GM18507 (cell line): ENCODE results near the gene PAIP2B.
A peak's percentile ranks its signal among the peaks of the same experiment; 100 is the strongest.

ENCODE experiments used
- DNase-seq: peaks from one replicate; pipeline ENCODE4 v3.0.0; 2011; ENCODE audit warnings: low read depth; ENCODE audit not compliant: insufficient read length; ENCODE audit errors: extremely low spot score
- FAIRE-seq: peaks from 2 replicates; lab custom pipeline; 2011; peaks lifted over from hg19 to GRCh38; lab: Jason Lieb, UNC

The PAIP2B gene

GRCh38 chr2:71156573-71156972, 70.3 kb downstream of the PAIP2B start:
- no peak for FAIRE-seq

DNA sequence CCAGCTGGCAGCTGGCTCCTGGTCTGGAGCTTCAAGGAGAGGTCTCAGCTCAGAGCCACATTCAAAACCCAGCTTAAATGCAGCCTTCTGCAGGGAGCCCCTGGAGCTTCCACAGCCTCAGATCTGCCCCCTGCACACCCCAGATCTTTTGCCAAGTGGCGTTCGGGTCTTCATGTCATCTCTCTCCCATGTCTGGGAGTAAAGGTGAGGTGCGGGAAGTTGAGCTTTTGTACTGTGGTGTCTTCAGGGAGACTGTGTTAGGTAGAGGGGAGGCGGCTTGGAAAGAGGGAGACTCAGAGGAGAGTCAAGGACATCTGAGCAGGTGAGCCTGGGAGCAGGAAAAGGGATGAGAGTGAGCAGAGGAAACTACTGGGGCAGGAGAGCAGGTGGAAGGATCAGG, 71.1 kb downstream of the PAIP2B start:
- FAIRE-seq (no peak), DNase-seq (no peak)

More at GRCh38 chr2:71156573-71156972, 70.3 kb downstream of the PAIP2B start:
- no peak for DNase-seq

GRCh38 chr2:71154798-71155197, 72.1 kb downstream of the PAIP2B start:
- FAIRE-seq (peak; percentile 77), DNase-seq (peak; percentile 32)

DNA sequence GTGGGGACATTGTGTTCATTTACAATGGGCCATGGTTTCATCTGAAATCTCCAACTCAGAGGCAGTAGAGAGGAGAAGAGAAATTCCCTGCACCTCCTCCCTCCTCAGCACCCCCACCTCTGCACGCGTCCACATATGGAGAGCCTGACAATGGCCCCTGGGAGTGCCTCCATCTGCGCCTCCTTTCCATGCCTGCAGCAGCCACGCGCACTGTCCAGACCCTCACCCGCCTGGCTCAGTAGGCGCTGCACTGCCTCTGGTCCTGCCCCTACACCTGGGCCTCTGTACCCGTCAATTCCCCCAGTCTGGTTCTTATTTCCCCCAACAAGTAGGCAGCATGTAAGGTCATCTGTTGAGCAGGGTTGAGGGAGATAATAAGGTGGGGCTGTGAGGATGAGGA, 72.6 kb downstream of the PAIP2B start:
- FAIRE-seq, result no peak
- DNase-seq, result no peak

DNA sequence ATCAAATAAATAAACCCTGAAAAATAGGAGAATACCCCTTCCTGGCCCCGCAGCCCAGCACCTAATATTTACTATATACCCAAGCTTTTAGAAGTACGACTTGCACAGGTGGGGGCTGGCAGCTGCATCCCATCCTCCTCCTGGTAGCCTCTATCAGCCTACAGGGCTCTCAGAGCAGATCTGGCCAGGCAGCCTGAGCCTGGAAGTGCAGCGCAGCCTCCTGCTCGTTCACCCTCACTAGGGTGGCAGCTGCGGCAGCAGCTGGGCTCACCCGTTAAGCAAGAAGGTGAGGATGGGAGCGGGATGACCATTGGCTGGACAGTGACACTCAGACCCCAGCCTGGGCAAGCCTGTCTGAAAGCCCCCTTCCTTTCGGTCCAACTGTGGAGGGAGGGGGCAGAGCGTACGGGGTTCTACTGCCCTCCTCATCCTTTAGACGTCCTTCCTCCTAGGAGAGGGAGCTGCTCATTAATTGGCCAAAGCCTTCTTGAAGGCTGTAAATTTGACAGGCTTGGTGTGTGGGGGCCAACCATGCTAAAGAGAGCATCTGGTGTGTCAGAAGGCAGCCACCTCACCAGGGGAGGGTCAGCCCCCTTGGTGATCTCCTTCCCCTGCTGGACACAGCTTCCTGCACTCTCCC, 73.2 kb downstream of the PAIP2B start:
- no peak for FAIRE-seq

GRCh38 chr2:71151620-71152019, 75.3 kb downstream of the PAIP2B start:
- DNase-seq, result no peak
- FAIRE-seq, result no peak

More for the DNA sequence above, 73.2 kb downstream of the PAIP2B start:
- DNase-seq, result no peak

GRCh38 chr2:71150082-71150816, 76.7 kb downstream of the PAIP2B start:
- DNase-seq (no peak), FAIRE-seq (no peak)

DNA sequence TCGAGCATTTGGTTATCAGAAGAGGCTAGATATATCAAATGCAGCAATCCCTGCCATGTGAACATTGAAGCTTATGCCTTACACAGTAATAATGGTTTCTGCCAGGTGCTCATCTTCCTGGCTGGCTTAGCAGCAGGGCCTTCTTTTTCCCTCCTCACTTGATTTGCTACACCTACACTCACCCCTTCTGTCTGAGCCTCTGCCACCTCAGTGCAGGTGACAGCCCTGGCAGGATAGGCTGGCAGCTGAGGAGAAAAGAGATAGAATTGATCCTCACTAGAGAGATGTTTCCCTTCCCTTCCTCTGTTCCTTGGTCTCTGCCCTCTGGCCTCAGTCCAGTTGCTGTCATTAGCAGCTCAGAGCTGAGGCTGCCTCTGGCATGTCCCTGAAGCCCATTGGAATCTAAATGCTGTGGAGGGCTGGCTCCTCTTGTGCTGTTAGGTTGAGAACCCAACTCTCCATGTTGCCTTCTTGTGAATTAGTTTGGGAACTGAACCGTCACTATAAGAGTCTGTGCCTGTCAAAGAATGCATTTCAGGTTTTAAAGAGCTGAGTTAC, 78.3 kb downstream of the PAIP2B start:
- FAIRE-seq (no peak), DNase-seq (no peak)

DNA sequence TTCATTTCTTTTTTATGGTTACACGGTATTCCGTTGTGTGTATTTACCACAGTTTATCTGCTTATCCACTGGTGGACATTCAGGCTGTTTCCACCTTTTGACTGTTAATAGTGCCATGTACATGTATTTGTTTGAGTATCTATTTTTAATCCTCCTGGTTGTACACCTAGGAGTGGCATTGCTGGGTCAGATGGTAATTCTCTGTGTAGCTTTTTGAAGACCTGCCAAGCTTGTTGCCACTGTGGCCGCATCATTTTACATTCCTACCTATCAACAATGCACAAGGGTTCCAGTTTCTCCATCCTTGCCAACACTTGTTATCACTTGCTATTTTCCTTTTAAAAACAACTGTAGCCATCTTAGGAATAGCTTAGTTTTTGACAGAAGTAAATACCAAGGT, 83.1 kb downstream of the PAIP2B start:
- DNase-seq (no peak), FAIRE-seq (no peak)

DNA sequence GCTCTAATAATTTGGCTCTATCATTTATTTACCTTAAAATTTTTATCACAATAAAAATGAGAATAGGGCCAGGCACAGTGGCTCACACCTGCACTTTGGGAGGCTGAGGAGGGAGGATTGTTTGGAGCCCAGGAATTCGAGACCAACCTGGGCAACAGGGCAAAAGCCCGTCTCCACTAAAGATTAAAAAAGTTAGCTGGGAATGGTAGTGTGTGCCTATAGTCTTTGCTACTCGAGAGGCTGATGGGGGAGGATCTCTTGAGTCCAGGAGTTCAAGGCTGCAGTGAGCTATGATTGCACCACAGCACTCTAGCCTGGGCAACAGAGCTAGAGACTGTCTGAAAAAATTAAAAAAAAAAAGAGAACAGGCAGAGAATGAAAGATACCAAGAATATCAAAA, 90.7 kb downstream of the PAIP2B start:
- DNase-seq, result no peak
- no peak for FAIRE-seq

DNA sequence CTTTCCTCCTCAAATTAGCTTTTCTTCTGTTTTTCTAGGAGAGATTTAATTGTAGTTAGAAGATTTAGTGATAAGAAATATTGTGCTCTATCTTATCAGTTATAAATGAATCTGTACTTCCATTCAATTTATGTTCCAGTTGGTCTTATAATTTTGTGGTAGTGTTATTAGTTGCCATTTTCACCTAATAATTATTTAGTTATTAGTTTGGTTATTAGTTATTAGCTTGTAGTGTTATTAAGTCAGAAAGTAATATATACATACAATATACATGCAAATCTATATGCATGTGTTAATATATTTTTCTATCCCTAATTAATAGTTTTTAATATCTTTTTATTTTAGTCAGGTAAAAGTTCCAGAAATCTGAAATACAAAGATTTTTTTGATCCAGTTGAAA, 93.3 kb downstream of the PAIP2B start:
- no peak for FAIRE-seq
- no peak for DNase-seq
